ENCODE measurements around the gene PIK3R5.

The PIK3R5 gene

DNA sequence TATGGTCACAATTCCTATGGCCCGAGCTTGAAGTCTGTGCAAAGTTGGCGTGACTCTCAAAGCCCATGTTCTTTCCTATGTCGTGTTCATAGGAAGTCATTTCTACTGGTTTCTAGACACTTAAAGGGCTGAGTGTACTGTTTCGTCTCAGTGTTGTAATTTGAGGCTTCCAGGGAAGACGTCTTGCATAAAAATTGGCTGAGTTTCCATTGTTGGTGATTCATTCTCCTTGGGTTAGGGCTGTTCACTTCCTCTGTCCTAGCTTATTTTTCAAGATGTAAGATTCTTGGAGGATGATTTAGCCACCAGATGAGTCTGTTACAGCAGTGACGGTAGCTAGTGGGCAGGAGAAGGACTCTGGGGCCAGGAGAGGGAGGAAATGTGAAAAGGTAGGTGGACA is 43.1 kb downstream of the PIK3R5 start:
- DNase-seq (ENCODE audit: low read depth) = peak; percentile 99
- no peak overlapping the region for H3K4me3 ChIP-seq (ENCODE audit: control insufficient read depth, low read depth, low read length)
- TF ChIP-seq, protein P1, sequence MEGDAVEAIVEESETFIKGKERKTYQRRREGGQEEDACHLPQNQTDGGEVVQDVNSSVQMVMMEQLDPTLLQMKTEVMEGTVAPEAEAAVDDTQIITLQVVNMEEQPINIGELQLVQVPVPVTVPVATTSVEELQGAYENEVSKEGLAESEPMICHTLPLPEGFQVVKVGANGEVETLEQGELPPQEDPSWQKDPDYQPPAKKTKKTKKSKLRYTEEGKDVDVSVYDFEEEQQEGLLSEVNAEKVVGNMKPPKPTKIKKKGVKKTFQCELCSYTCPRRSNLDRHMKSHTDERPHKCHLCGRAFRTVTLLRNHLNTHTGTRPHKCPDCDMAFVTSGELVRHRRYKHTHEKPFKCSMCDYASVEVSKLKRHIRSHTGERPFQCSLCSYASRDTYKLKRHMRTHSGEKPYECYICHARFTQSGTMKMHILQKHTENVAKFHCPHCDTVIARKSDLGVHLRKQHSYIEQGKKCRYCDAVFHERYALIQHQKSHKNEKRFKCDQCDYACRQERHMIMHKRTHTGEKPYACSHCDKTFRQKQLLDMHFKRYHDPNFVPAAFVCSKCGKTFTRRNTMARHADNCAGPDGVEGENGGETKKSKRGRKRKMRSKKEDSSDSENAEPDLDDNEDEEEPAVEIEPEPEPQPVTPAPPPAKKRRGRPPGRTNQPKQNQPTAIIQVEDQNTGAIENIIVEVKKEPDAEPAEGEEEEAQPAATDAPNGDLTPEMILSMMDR (conservative IDR thresholded peaks at IDR 0.05; ENCODE audit: control insufficient read depth, insufficient read depth, low read depth, low read length) = no peak

DNA sequence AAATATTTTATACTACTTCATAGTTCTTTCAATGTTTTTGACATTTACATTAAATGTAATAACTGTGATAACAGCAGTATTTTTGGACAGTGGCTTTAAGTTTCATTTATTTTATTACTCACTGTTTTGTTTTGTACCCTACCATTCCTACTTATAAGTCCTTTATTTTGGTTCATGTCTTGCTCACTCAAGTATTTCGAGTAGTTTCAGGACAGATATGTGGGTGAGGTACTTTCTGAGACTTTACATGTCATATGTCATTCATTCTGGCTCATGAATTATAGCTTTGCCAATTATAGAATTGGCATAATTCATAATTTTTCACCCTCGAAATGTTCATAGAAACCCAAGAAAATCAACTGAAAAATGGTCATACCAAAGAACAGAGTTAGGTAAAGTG is 44.4 kb downstream of the PIK3R5 start:
- no peak overlapping the region for H3K4me3 ChIP-seq (ENCODE audit: control insufficient read depth, low read depth, low read length)
- no peak for DNase-seq (ENCODE audit: low read depth)
- TF ChIP-seq, protein P1 (conservative IDR thresholded peaks at IDR 0.05; ENCODE audit: control insufficient read depth, insufficient read depth, low read depth, low read length) = no peak

DNA sequence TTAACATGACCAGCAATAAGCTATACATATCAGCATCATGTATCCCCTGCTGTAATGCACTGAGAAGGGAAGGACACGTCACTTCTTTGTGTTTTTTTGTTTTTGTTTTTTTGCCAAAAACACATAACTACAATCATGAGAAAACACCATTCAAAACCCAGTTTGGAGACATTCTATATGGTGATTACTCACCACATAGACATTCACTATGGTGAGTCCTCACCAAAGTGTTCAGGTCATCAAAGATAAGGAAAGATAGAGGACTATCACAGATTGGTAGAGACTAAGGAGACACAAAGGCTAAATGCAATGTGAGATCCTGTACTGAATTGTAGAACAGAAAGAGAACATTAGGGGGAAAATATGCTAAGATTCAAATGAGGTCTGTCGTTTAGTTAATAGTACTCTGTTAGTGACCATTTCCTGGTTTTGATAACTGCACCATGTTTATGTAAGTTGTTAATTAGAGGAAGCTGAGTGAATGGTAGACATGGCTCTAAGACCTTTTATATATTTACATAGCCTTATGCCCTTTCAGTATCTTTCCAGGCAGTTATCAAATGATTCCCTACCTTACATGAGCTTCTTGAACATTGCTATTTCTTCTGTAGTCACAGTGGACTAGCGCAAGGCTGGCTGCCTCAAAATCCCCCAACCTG is 46.6 kb downstream of the PIK3R5 start:
- no peak overlapping the region for H3K4me3 ChIP-seq (ENCODE audit: control insufficient read depth, low read depth, low read length)
- TF ChIP-seq, protein P1 (conservative IDR thresholded peaks at IDR 0.05; ENCODE audit: control insufficient read depth, insufficient read depth, low read depth, low read length) = no peak
- DNase-seq (ENCODE audit: low read depth) = peak; percentile 47

DNA sequence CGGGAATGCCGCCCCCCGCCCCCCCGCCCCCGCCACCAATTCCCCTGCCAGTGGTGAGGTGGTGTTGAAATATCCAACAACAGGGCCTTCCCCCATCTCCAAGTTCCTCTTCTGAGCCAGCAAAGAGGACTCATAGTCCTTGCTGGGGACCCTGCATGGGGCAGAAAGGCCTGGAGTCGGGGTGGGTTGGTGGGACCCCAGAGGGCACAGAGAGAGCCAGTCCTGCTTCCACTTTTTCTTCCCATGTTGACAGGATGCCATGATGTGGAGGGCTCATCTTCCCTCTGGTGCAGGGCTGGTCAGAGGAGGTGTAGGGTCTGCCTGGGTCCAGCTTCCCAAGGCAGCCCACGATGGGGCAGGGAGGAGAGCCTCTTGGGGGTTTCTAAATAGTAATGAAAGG is 49.0 kb downstream of the PIK3R5 start:
- TF ChIP-seq, protein P1 (conservative IDR thresholded peaks at IDR 0.05; ENCODE audit: control insufficient read depth, insufficient read depth, low read depth, low read length) = no peak
- H3K4me3 ChIP-seq (ENCODE audit: control insufficient read depth, low read depth, low read length) = no peak overlapping the region
- peak; percentile 29 for DNase-seq (ENCODE audit: low read depth)

DNA sequence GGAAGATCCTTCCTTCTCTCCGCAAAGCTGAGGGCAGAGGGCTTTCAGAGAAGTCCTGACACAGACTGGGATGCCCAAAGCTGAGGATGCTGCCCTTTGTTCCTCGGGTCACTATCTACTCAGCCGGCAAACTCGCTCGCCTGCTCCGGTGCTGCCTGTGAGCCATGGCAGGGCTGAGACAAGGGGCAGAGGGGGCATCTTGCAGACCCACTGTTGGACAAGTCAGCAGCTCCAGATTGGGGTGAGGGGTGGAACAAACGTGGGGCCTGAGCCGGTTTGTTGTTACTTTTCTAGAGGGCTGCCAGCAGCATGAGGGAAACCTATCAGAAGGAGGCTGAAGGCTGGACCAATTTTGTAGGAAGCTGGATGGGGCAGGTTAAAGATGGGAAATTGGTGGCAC is 51.0 kb downstream of the PIK3R5 start:
- TF ChIP-seq, protein P1 (conservative IDR thresholded peaks at IDR 0.05; ENCODE audit: control insufficient read depth, insufficient read depth, low read depth, low read length) = no peak
- H3K4me3 ChIP-seq (ENCODE audit: control insufficient read depth, low read depth, low read length) = no peak overlapping the region
- DNase-seq (ENCODE audit: low read depth) = no peak

DNA sequence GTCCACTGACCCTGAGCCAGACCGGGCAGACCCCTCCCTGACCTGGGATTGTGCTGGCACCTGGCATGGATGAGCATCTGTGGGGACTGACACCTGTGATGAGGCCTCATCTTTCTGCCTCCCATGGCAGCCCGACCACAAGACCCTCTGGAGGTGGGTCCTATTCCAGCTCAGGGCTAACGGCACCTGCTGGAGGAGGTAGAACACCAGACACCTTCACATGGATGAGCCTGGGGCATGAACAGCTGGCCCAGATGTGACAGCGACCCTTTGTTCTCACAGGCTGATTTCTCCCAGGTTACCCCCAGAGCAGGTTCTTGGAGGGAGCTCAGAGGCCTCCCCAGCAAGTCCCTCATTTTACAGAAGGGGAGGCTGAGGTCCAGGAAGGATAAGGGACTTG is 51.6 kb downstream of the PIK3R5 start:
- TF ChIP-seq, protein P1 (conservative IDR thresholded peaks at IDR 0.05; ENCODE audit: control insufficient read depth, insufficient read depth, low read depth, low read length) = no peak
- DNase-seq (ENCODE audit: low read depth) = no peak
- no peak overlapping the region for H3K4me3 ChIP-seq (ENCODE audit: control insufficient read depth, low read depth, low read length)

DNA sequence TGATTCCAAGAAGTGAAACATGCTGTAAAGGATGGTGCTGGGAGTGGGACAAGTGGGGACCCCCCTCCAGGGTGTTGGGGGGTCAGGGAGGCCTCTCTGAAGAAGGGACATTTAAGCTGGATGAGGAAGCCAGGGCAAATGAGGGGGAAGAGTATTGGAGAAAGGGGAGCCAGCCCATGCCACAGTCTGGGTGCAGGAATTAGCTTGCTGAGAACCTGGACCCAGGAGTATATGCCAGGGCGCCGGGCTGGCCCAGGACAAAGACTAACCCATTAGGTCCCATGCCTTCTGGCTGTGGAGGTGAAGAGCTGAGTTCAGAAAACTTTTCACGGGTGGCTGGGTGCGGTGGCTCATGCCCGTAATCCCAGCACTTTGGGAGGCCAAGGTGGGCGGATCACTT is 52.4 kb downstream of the PIK3R5 start:
- DNase-seq (ENCODE audit: low read depth) = no peak
- TF ChIP-seq, protein P1 (conservative IDR thresholded peaks at IDR 0.05; ENCODE audit: control insufficient read depth, insufficient read depth, low read depth, low read length) = no peak
- H3K4me3 ChIP-seq (ENCODE audit: control insufficient read depth, low read depth, low read length) = no peak overlapping the region
